ENCODE measurements around the gene ARL13B. TPM values are rescaled to one million over a fixed set of nuclear protein-coding genes. Genes with fewer than 3 reads are reported as not detected.

The ARL13B gene
- total and polyA plus RNA-seq, 2 of the 13 experiments (the other 11 are each of a cell fraction or from before 2014, with no cell fraction given), result 2.2 to 9.6 TPM

DNA sequence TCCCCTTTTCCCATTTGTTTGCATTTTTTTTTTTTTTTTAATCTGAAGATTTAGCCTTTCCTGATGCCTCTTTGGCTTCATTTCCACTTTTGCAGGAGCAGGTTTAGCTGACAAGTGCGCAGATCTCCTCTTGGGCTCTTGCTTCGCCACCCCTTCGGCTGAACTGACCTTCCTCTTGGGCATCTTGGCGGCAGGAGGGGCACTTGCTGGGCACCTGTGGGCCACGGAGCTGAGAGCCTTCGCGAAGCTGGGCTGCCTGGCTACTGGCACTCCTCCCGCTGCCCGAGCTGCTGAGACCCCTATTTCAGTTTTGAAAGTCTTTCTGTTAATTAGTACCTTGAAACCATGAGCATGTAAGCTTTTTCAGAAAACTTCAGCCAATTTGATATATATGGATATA, 8.8 kb downstream of the ARL13B start:
- POLR2A ChIA-PET, result no interaction called here
- TF ChIP-seq MEF2D (CRISPR knock-in tag; IDR thresholded peaks at IDR 0.05) (no peak), ZHX2 (IDR thresholded peaks at IDR 0.05; ENCODE audit: low read depth) (no peak), ZHX2 (CRISPR knock-in tag; IDR thresholded peaks at IDR 0.05; ENCODE audit: borderline replicate concordance) (no peak), IKZF4 (CRISPR knock-in tag; IDR thresholded peaks at IDR 0.05; ENCODE audit: borderline replicate concordance, low read depth, not compliant biosample characterization) (no peak), TRAFD1 (CRISPR knock-in tag; IDR thresholded peaks at IDR 0.05; ENCODE audit: borderline replicate concordance) (no peak), CBX5 (CRISPR knock-in tag; IDR thresholded peaks at IDR 0.05; ENCODE audit: borderline replicate concordance) (no peak), RFX3 (CRISPR knock-in tag; IDR thresholded peaks at IDR 0.05) (no peak), TAF1 (CRISPR knock-in tag; IDR thresholded peaks at IDR 0.05) (no peak)
- Histone ChIP-seq H3K79me2 (ENCODE audit: insufficient read depth, low read length) (no peaks in the 10 kb centered on the region), H4K20me1 (ENCODE audit: insufficient read depth, low read length) (no peaks in the 10 kb centered on the region), H3K36me3 (replicated peaks in 1 of 2; ENCODE audit: control insufficient read depth in 1 of 2, insufficient read depth in 2 of 2, low read length in 2 of 2) (no peaks in the 10 kb centered on the region), H3K9me3 (ENCODE audit: low read length) (no peaks in the 10 kb centered on the region), H3K27ac (ENCODE audit: extremely low read length, insufficient read depth, low read length) (no peak overlapping the region), H3K4me1 (ENCODE audit: insufficient read depth, low read length) (no peaks in the 10 kb centered on the region), H3K9ac (ENCODE audit: insufficient read depth, low read depth, low read length) (no peak overlapping the region), H3K27me3 (ENCODE audit: control insufficient read depth in 1 of 2, insufficient read depth in 2 of 2, low read length in 2 of 2) (no peaks in the 10 kb centered on the region), H2AFZ (ENCODE audit: low read length) (no peak overlapping the region), H3K4me2 (ENCODE audit: low read depth, low read length) (no peak overlapping the region), H3K4me3 (replicated peaks in 1 of 3; ENCODE audit: insufficient read depth in 1 of 3, low read depth in 2 of 3, low read length in 3 of 3) (no peak overlapping the region)
- in situ Hi-C loops (cut with HindIII; ENCODE audit: extremely low pct_ligation_motif_present, low pct_unique_long_range_greater_than_20kb), result no loop called here
- ATAC-seq (no peak), FAIRE-seq (no peak), DNase-seq (ENCODE audit: low spot score) (no peak)
- no TSS peak for BruUV-seq (replicated peaks)
- 99% methylated on average over 9 of the region's 9 CpGs for WGBS (ENCODE audit: low lambda C conversion rate)
- CTCF ChIA-PET (ENCODE audit: low intra/inter-chr PET ratio, low total read pairs), result interaction anchor here (0.6 kb wide), 1 partner anchor 519 kb away, joined by 4 read pairs; no protein-coding TSS in a partner anchor
- intact Hi-C loops (cut with micrococcal nuclease; ENCODE audit: unreplicated experiment), result no loop called here
